Suprapubic skin (tissue), 4 donors: ENCODE measurements around the gene FCAMR.

Source experiments
- EP300 ChIP-seq: sonication (generic); formaldehyde crosslinking; IDR thresholded peaks from one replicate; pipeline ENCODE4 v1.6.1; 2017; ENCODE audit warnings: antibody characterized with exemption
- POLR2A ChIP-seq, 2 donors: fragments of 450-650 bp; IDR thresholded peaks; one replicate each; pipeline ENCODE4 v1.6.1; 2017; ENCODE audit warnings: antibody characterized with exemption in 2 of 2, mild to moderate bottlenecking in 2 of 2, moderate library complexity in 2 of 2
- POLR2AphosphoS5 ChIP-seq, 3 donors: sonication (generic); formaldehyde crosslinking; IDR thresholded peaks; one replicate each; pipeline ENCODE4 v1.6.1; 2017; ENCODE audit warnings: antibody characterized with exemption in 3 of 3
- TF ChIP-seq, protein P1 (sequence below), 2 donors: fragments of 200-600 bp in 1 of 2; fragments of 450-650 bp in 1 of 2; sonication (generic) in 1 of 2; IDR thresholded peaks; one replicate each; pipeline ENCODE4 v1.5.1; 2016 to 2019; ENCODE audit warnings: antibody characterized with exemption in 2 of 2, mild to moderate bottlenecking in 1 of 2, moderate library complexity in 1 of 2

DNA sequence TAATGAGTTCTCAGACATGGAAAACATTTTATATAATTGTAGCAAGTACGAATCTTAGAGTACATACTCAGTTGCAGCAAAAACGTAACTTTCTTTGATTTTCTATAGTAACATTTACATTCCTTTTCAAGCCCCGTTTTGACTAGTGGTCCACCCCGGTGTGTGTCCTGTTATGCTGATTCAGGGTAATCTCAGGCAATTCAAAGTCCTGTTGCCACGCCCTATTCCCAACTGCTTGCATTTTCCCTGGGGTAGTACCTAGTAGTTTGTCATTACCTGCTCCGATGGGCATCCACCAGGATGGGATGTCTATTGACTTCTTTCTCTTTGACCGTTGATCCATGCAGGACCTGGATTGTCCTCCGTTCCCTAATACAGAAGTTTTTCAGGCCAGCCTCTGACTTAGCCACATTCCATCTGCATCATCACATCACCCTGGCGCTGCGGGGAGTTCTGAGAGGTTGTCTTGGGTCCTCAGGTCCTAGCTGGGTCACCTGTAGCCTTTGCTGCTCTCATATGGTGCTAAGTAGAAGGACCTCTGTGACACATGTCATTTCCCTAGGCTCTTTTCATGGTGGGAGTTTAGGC, 15.0 kb upstream of the FCAMR start:
- TF ChIP-seq, protein P1, sequence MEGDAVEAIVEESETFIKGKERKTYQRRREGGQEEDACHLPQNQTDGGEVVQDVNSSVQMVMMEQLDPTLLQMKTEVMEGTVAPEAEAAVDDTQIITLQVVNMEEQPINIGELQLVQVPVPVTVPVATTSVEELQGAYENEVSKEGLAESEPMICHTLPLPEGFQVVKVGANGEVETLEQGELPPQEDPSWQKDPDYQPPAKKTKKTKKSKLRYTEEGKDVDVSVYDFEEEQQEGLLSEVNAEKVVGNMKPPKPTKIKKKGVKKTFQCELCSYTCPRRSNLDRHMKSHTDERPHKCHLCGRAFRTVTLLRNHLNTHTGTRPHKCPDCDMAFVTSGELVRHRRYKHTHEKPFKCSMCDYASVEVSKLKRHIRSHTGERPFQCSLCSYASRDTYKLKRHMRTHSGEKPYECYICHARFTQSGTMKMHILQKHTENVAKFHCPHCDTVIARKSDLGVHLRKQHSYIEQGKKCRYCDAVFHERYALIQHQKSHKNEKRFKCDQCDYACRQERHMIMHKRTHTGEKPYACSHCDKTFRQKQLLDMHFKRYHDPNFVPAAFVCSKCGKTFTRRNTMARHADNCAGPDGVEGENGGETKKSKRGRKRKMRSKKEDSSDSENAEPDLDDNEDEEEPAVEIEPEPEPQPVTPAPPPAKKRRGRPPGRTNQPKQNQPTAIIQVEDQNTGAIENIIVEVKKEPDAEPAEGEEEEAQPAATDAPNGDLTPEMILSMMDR (IDR thresholded peaks at IDR 0.05): no peak
- TF ChIP-seq POLR2A (IDR thresholded peaks at IDR 0.05): no peak
- no peak for TF ChIP-seq EP300
- no peak for TF ChIP-seq POLR2AphosphoS5 (IDR thresholded peaks at IDR 0.05)
